Measurements from ENCODE around the gene PC.
A peak's percentile ranks its signal among the peaks of the same experiment; 100 is the strongest.

PC gene

DNA sequence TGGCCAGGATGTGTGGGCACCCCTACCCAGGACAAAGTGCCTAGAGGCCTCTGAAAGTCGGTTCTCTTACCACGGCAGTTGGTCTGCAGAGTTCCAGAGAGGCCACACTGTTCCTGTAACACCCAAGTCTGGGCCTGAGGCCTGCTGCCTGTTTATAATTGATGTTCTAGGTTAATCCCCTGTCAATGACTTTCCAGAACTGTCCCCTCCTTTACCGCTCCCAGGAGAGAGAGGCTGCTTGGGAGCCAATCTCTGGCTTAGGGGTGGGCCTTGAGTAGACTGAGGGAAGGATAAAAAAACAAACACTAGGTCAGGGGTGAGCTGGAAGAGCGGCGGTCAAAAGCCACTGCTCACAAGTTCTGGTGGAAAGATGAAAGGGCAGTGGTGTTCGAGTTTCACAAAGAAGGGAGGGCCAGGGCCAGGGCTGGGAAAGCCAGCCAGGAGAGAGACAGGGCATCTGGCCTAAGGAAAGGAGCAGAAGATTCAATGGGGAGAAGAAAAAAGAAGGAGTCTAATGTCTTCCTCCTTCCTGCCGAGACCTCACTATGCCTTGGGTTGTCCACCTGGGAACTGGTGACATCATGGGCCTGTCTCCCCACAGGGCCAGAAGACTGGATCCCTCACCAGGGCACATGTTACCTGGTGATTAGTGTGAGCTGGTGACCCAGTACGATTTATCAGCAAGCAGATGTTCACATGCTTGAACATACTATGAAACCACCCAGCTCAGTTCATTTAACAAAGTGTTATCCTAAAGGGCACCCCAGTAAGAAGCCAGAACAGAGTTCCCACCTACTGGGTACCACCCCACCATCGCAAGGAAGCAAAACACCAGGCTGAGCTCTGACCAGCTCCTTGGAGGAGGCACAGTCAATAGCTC, 50.2 kb downstream of the PC start:
- Histone ChIP-seq H3K4me3 (no peak overlapping the region), H3K36me3 (no peaks in the 10 kb centered on the region), H3K4me1 (no peaks in the 10 kb centered on the region), H3K27ac (no peak overlapping the region), H3K9me3 (no peaks in the 10 kb centered on the region), H3K27me3 (no peaks in the 10 kb centered on the region)
- intact Hi-C loops (cut with DNase I; ENCODE audit: low total_unique reads) = no loop called here
- no peak for DNase-seq
- TF ChIP-seq, protein P1, sequence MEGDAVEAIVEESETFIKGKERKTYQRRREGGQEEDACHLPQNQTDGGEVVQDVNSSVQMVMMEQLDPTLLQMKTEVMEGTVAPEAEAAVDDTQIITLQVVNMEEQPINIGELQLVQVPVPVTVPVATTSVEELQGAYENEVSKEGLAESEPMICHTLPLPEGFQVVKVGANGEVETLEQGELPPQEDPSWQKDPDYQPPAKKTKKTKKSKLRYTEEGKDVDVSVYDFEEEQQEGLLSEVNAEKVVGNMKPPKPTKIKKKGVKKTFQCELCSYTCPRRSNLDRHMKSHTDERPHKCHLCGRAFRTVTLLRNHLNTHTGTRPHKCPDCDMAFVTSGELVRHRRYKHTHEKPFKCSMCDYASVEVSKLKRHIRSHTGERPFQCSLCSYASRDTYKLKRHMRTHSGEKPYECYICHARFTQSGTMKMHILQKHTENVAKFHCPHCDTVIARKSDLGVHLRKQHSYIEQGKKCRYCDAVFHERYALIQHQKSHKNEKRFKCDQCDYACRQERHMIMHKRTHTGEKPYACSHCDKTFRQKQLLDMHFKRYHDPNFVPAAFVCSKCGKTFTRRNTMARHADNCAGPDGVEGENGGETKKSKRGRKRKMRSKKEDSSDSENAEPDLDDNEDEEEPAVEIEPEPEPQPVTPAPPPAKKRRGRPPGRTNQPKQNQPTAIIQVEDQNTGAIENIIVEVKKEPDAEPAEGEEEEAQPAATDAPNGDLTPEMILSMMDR (IDR thresholded peaks at IDR 0.05) = no peak

DNA sequence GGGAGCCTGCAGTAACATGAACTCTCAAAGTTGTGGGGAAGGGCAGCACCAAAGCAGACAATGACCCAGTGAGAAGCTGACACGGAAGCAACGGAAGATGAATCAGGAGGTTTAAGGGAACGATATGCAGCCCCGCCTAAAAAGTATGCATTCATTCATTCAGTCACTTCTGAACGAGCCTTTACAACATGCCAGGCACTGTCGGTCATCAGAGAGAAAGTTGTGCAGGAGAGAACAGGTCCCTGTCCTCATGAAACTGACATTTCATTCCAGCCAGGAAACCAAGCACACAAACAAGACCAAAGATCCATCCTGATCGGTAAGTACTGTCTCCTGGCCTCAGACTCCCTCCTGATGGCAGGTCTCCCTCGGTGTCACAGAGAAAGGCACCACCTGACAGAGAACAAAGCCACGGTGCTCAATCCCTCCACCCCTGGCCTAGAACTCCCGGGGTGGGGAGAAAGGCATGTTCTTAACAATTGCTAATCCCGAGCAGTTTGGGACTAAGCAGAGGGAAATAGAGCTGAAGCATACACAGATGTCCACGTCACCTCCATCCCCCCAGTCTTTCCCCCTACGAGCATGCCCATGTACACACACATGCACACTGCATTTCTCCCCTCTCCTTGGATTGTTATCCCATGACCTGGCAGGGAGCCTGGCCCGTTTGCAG, 52.0 kb downstream of the PC start:
- intact Hi-C loops (cut with DNase I; ENCODE audit: low total_unique reads) = no loop called here
- Histone ChIP-seq H3K36me3 (no peaks in the 10 kb centered on the region), H3K9me3 (no peaks in the 10 kb centered on the region), H3K4me1 (no peaks in the 10 kb centered on the region), H3K27ac (no peak overlapping the region), H3K27me3 (no peaks in the 10 kb centered on the region), H3K4me3 (no peak overlapping the region)
- TF ChIP-seq, protein P1 (IDR thresholded peaks at IDR 0.05) = no peak
- DNase-seq = peak in 1 of 2 donors; percentile 30

DNA sequence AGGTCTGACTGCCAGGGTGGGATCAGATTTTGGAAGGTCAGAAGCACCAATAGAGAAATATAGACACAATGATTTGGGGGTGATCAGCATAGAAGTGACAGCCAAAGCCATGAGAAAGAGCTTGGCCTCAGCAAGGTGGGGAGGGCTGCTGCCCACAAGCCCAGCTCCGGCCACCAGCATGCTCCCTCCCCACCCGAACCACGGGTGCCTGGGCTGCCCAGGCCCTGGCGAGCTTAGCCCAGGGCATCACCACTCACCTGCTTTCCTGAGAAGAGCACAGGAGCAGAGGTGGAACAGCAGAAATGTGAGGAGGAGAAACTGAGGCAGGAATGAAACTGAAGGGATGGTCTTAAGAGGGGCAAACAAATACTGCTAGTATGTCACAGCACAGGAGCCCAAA, 52.6 kb downstream of the PC start:
- Histone ChIP-seq H3K9me3 (no peaks in the 10 kb centered on the region), H3K27ac (no peak overlapping the region), H3K27me3 (no peaks in the 10 kb centered on the region), H3K4me3 (no peak overlapping the region), H3K36me3 (no peaks in the 10 kb centered on the region), H3K4me1 (no peaks in the 10 kb centered on the region)
- DNase-seq = no peak
- TF ChIP-seq, protein P1 (IDR thresholded peaks at IDR 0.05) = no peak
- intact Hi-C loops (cut with DNase I; ENCODE audit: low total_unique reads) = no loop called here

- Histone ChIP-seq H3K4me1 (no peaks in the 10 kb centered on the region), H3K9me3 (no peaks in the 10 kb centered on the region), H3K27me3 (no peaks in the 10 kb centered on the region), H3K4me3 (no peak overlapping the region), H3K27ac (no peak overlapping the region), H3K36me3 (no peaks in the 10 kb centered on the region)
- intact Hi-C loops (cut with DNase I; ENCODE audit: low total_unique reads) = no loop called here
- TF ChIP-seq, protein P1 (IDR thresholded peaks at IDR 0.05) = no peak
- DNase-seq = no peak
Observed at GRCh38 chr11:66904981-66905521, 53.1 kb downstream of the PC start.

DNA sequence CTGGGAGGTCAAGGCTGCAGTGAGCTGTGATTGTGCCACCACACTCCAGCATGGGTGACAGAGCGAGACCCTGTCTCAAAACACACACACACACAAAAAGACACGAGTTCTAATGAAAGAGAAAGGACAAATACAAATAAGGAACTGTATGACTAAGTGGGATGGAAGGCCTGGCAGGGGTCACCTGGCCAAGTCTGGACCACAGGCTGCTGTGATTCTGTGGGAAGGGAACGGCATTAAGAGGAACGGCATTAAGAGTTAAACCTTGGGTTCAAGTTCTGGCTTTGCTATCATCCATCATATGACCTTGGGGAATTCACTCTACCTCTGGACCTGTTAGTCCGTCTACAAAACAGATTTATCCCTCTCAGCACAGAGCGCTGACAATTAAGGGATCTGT, 53.6 kb downstream of the PC start:
- H3K27me3 ChIP-seq = no peaks in the 10 kb centered on the region

More for the DNA sequence above, 53.6 kb downstream of the PC start:
- Histone ChIP-seq H3K9me3 (no peaks in the 10 kb centered on the region), H3K36me3 (no peaks in the 10 kb centered on the region), H3K4me1 (no peaks in the 10 kb centered on the region), H3K4me3 (no peak overlapping the region), H3K27ac (no peak overlapping the region)
- intact Hi-C loops (cut with DNase I; ENCODE audit: low total_unique reads) = no loop called here
- no peak for DNase-seq
- TF ChIP-seq, protein P1 (IDR thresholded peaks at IDR 0.05) = no peak

All from tibial artery (tissue), 4 donors.